Naive thymus-derived CD4-positive, alpha-beta T cell (primary cell): ENCODE data around the gene FGD3. TPM values are rescaled to one million over a fixed set of nuclear protein-coding genes. Genes with fewer than 3 reads are reported as not detected.

ENCODE experiments used
- ATAC-seq: fragments of 150-1000 bp; cut with Tn5 transposase; 2 replicates; pipeline ENCODE4 v1.10.0; 2021; ENCODE audit warnings: mild to moderate bottlenecking, moderate library complexity
- CTCF ChIA-PET: fragments of 350-600 bp; sonication (Branson Sonifier 250); formaldehyde crosslinking; loops from one replicate; lab custom pipeline; 2021; ENCODE audit warnings: antibody characterized with exemption; lab: Charles Lee
- POLR2A ChIA-PET: fragments of 350-600 bp; sonication (Branson Sonifier 250); formaldehyde crosslinking; loops from one replicate; lab custom pipeline; 2021; ENCODE audit warnings: antibody characterized with exemption, inconsistent platforms; lab: Charles Lee
- DNase-seq, 9 donors: peaks; one replicate each; pipeline versions ENCODE4 v3.0.0 to v3.0.0-alpha.2; 2020 to 2022; ENCODE audit warnings: mixed read lengths in 1 of 9
- H3K27ac ChIP-seq: one replicate; pipeline ENCODE4 v1.7.0; 2013; ENCODE audit warnings: mild to moderate bottlenecking, low read depth, low read length, moderate library complexity
- H3K27me3 ChIP-seq, 2 donors: one replicate each; pipeline ENCODE4 v1.7.0; 2013; ENCODE audit warnings: low read length in 2 of 2, mild to moderate bottlenecking in 2 of 2, moderate library complexity in 2 of 2; ENCODE audit not compliant: control insufficient read depth in 2 of 2, insufficient read depth in 2 of 2
- H3K36me3 ChIP-seq, 3 experiments: 1 replicate in 2 of 3; 2 replicates in 1 of 3; pipeline ENCODE4 v1.7.0; 2013; ENCODE audit warnings: low read length in 3 of 3, mild to moderate bottlenecking in 3 of 3, moderate library complexity in 1 of 3; ENCODE audit not compliant: insufficient read depth in 3 of 3, control insufficient read depth in 2 of 3
- H3K4me1 ChIP-seq, 2 donors: one replicate each; pipeline ENCODE4 v1.7.0; 2013; ENCODE audit warnings: low read length in 2 of 2, mild to moderate bottlenecking in 2 of 2, moderate library complexity in 1 of 2; ENCODE audit not compliant: control insufficient read depth in 2 of 2, insufficient read depth in 2 of 2
- H3K4me3 ChIP-seq: 2 replicates; pipeline ENCODE4 v1.7.0; 2013; ENCODE audit warnings: mild to moderate bottlenecking, low read length
- H3K9me3 ChIP-seq, 3 experiments: 1 replicate in 2 of 3; 2 replicates in 1 of 3; pipeline ENCODE4 v1.7.0; 2013; ENCODE audit warnings: low read length in 3 of 3; ENCODE audit not compliant: control insufficient read depth in 2 of 3
- H3K27ac Mint-ChIP-seq, 9 donors: one replicate each; pipeline ENCODE4 v1.8.0; 2020 to 2022; ENCODE audit warnings: mixed read lengths in 9 of 9, mild to moderate bottlenecking in 8 of 9, moderate library complexity in 5 of 9, inconsistent platforms in 2 of 9
- H3K27me3 Mint-ChIP-seq, 5 donors: one replicate each; pipeline ENCODE4 v1.8.0; 2021 to 2022; ENCODE audit warnings: mixed read lengths in 5 of 5, mild to moderate bottlenecking in 1 of 5
- H3K36me3 Mint-ChIP-seq, 5 donors: one replicate each; pipeline ENCODE4 v1.8.0; 2020 to 2022; ENCODE audit warnings: mixed read lengths in 5 of 5, mild to moderate bottlenecking in 3 of 5, inconsistent platforms in 1 of 5
- H3K4me1 Mint-ChIP-seq, 7 donors: one replicate each; pipeline ENCODE4 v1.8.0; 2020 to 2022; ENCODE audit warnings: mixed read lengths in 7 of 7, mild to moderate bottlenecking in 3 of 7, inconsistent platforms in 1 of 7
- H3K4me3 Mint-ChIP-seq, 10 donors: one replicate each; pipeline ENCODE4 v1.8.0; 2020 to 2022; ENCODE audit warnings: mild to moderate bottlenecking in 10 of 10, mixed read lengths in 10 of 10, moderate library complexity in 6 of 10, inconsistent platforms in 2 of 10
- H3K9me3 Mint-ChIP-seq, 11 donors: one replicate each; pipeline ENCODE4 v1.8.0; 2020 to 2022; ENCODE audit warnings: mixed read lengths in 11 of 11, mild to moderate bottlenecking in 4 of 11, inconsistent platforms in 1 of 11, moderate library complexity in 1 of 11
- intact Hi-C, 2 donors: fragments of 100-400 bp; cut with micrococcal nuclease; formaldehyde crosslinking; loops; one replicate each; pipeline ENCODE4 v1.15.1; 2023
- polyA plus RNA-seq, 2 donors: library from polyadenylated mRNA; unstranded; fragments of 300-500 nt; fragmentation: Illumina TruSeq; gene quantifications; one replicate each; pipeline ENCODE4 v1.2.3, GENCODE V29; 2021
- total RNA-seq, 6 experiments: library from RNA in 5 of 6; stranded (reverse) in 5 of 6; gene quantifications; 1 replicate in 5 of 6; 2 replicates in 1 of 6; pipeline ENCODE4 v1.2.3 and lab custom pipeline; 2021 to 2026

FGD3 gene
- total and polyA plus RNA-seq, 7 experiments from 2014 or later = 114 to 341 (median 193) TPM

- peak overlapping the region; percentile 90 for H3K27ac ChIP-seq
- Mint-ChIP-seq H3K27ac (peak overlapping the region; percentile 96 to 100 (median 99)), H3K27me3 (no peaks in the 10 kb centered on the region), H3K4me3 (peak overlapping the region; percentile 60 to 89 (median 77)), H3K9me3 (peaks cover 0 to 1% (median 0%) of the 10 kb centered on the region in 11 donors), H3K4me1 (peaks cover 54 to 94% (median 81%) of the 10 kb centered on the region in 7 donors), H3K36me3 (peaks cover 9 to 46% (median 37%) of the 10 kb centered on the region in 5 donors)
- H3K4me3 ChIP-seq = no peak overlapping the region
- ATAC-seq (no peak), DNase-seq (no peak)
- H3K36me3 ChIP-seq = peaks cover 20 to 67% (median 22%) of the 10 kb centered on the region in 3 experiments
- no peaks in the 10 kb centered on the region for H3K27me3 ChIP-seq
- intact Hi-C loops = no loop called here
- H3K4me1 ChIP-seq = peaks cover 63 to 90% of the 10 kb centered on the region in 2 donors
- ChIA-PET POLR2A (interaction anchor here (0.7 to 19.6 kb wide), 21 partner anchors 8 to 255 kb away, joined by 3 to 365 read pairs (median 3); partner anchors contain the start of genes CARD19 and SUSD3), CTCF (interaction anchor here (0.7 to 2.5 kb wide), 9 partner anchors 9 to 73 kb away, joined by 3 to 11 read pairs (median 6); no protein-coding TSS in a partner anchor)
- no peaks in the 10 kb centered on the region for H3K9me3 ChIP-seq
These were observed 78.4 kb downstream of the FGD3 start for GRCh38 chr9:93025736-93026135.

GRCh38 chr9:93026640-93027039, 79.3 kb downstream of the FGD3 start:
- H3K4me1 Mint-ChIP-seq = peaks cover 60 to 95% (median 83%) of the 10 kb centered on the region in 7 donors
- H3K27ac Mint-ChIP-seq = peak overlapping the region; percentile 96 to 100 (median 99)
- Histone ChIP-seq H3K4me1 (peaks cover 62 to 90% of the 10 kb centered on the region in 2 donors), H3K4me3 (no peak overlapping the region), H3K9me3 (no peaks in the 10 kb centered on the region), H3K27ac (peak overlapping the region; percentile 90), H3K27me3 (no peaks in the 10 kb centered on the region), H3K36me3 (peaks cover 20 to 67% (median 29%) of the 10 kb centered on the region in 3 experiments)
- no peaks in the 10 kb centered on the region for H3K27me3 Mint-ChIP-seq
- peaks cover 14 to 50% (median 45%) of the 10 kb centered on the region in 5 donors for H3K36me3 Mint-ChIP-seq
- ChIA-PET POLR2A (interaction anchor here (0.6 to 19.6 kb wide), 14 partner anchors 9 to 88 kb away, joined by 3 to 365 read pairs (median 4); partner anchors contain the start of gene SUSD3), CTCF (interaction anchor here (0.7 to 2.5 kb wide), 5 partner anchors 12 to 75 kb away, joined by 3 to 11 read pairs (median 6); no protein-coding TSS in a partner anchor)
- peak overlapping the region in 7 of 10 donors; percentile 32 to 90 (median 82) for H3K4me3 Mint-ChIP-seq
- DNase-seq = no peak
- peaks cover 0 to 1% (median 0%) of the 10 kb centered on the region in 11 donors for H3K9me3 Mint-ChIP-seq
- intact Hi-C loops = no loop called here
- ATAC-seq = no peak

- Histone ChIP-seq H3K27ac (peak overlapping the region; percentile 90), H3K36me3 (peaks cover 20 to 67% (median 34%) of the 10 kb centered on the region in 3 experiments), H3K4me1 (peaks cover 62 to 92% of the 10 kb centered on the region in 2 donors), H3K9me3 (no peaks in the 10 kb centered on the region), H3K4me3 (peak overlapping the region; percentile 49), H3K27me3 (no peaks in the 10 kb centered on the region)
- Mint-ChIP-seq H3K4me3 (peak overlapping the region; percentile 80 to 91 (median 88)), H3K4me1 (peaks cover 54 to 97% (median 84%) of the 10 kb centered on the region in 7 donors), H3K27ac (peak overlapping the region; percentile 96 to 100 (median 99)), H3K9me3 (peaks cover 0 to 3% (median 0%) of the 10 kb centered on the region in 11 donors), H3K27me3 (no peaks in the 10 kb centered on the region), H3K36me3 (peaks cover 15 to 50% (median 49%) of the 10 kb centered on the region in 5 donors)
- intact Hi-C loops = loop anchor here (1.0 to 2.0 kb wide), 12 partner anchors 13 to 107 kb away; partner anchors contain the start of genes NINJ1 (in 2 of the 2), CARD19 (in 1 of the 2) and SUSD3 (in 1 of the 2)
- ChIA-PET POLR2A (interaction anchor here (0.6 to 19.6 kb wide), 25 partner anchors 9 to 116 kb away, joined by 3 to 365 read pairs (median 5); partner anchors contain the start of genes CARD19 and SUSD3), CTCF (interaction anchor here (0.6 to 2.1 kb wide), 10 partner anchors 8 to 82 kb away, joined by 3 to 12 read pairs (median 4); no protein-coding TSS in a partner anchor)
- ATAC-seq (no peak), DNase-seq (no peak)
These were observed 80.4 kb downstream of the FGD3 start for GRCh38 chr9:93027750-93028149.

DNA sequence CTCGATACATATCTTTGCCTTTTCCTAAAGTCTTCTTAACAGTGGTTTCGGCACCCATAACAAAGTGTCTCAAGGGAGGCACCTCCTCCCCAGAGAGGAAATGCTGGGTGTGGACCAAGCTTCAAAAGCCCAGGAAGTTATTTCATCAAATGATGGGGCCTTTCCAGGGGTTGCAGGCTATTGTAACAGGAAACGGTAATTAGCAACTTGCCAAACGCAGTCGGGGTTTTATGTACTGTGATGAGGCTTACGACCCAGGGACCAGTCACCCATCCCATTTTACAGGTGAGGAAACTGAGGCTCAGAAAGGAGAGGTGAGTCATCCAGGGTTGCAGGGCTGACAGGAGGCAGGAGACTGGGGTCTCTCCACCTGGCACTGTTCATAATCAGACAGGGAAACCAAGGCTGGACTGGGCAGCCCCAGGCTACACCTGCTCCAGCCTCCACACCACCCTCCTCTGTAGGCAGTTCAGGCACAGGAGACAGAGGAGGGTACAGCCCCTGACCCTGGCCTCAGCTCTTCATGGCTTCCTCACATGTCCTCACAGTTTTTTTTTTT, 81.2 kb downstream of the FGD3 start:
- Mint-ChIP-seq H3K4me3 (peak overlapping the region; percentile 80 to 91 (median 88)), H3K36me3 (peaks cover 15 to 50% (median 44%) of the 10 kb centered on the region in 5 donors), H3K4me1 (peaks cover 54 to 93% (median 82%) of the 10 kb centered on the region in 7 donors), H3K27me3 (no peaks in the 10 kb centered on the region), H3K27ac (peak overlapping the region; percentile 96 to 100 (median 99)), H3K9me3 (peaks cover 0 to 3% (median 0%) of the 10 kb centered on the region in 11 donors)
- peaks cover 15 to 67% (median 33%) of the 10 kb centered on the region in 3 experiments for H3K36me3 ChIP-seq
- H3K9me3 ChIP-seq = no peaks in the 10 kb centered on the region
- H3K27me3 ChIP-seq = no peaks in the 10 kb centered on the region
- peak overlapping the region; percentile 49 for H3K4me3 ChIP-seq
- POLR2A ChIA-PET = interaction anchor here (0.5 to 19.6 kb wide), 29 partner anchors 9 to 126 kb away, joined by 3 to 365 read pairs (median 5); partner anchors contain the start of genes CARD19, FGD3 and SUSD3
- ATAC-seq (peak; percentile 93), DNase-seq (peak; percentile 38 to 94 (median 91))
- H3K4me1 ChIP-seq = peaks cover 62 to 93% of the 10 kb centered on the region in 2 donors
- intact Hi-C loops = loop anchor here (1.0 to 2.0 kb wide), 12 partner anchors 14 to 106 kb away; partner anchors contain the start of genes NINJ1 (in 2 of the 2), CARD19 (in 1 of the 2) and SUSD3 (in 1 of the 2)
- CTCF ChIA-PET = interaction anchor here (0.6 to 2.1 kb wide), 13 partner anchors 9 to 81 kb away, joined by 3 to 12 read pairs (median 4); no protein-coding TSS in a partner anchor
- H3K27ac ChIP-seq = peak overlapping the region; percentile 90

DNA sequence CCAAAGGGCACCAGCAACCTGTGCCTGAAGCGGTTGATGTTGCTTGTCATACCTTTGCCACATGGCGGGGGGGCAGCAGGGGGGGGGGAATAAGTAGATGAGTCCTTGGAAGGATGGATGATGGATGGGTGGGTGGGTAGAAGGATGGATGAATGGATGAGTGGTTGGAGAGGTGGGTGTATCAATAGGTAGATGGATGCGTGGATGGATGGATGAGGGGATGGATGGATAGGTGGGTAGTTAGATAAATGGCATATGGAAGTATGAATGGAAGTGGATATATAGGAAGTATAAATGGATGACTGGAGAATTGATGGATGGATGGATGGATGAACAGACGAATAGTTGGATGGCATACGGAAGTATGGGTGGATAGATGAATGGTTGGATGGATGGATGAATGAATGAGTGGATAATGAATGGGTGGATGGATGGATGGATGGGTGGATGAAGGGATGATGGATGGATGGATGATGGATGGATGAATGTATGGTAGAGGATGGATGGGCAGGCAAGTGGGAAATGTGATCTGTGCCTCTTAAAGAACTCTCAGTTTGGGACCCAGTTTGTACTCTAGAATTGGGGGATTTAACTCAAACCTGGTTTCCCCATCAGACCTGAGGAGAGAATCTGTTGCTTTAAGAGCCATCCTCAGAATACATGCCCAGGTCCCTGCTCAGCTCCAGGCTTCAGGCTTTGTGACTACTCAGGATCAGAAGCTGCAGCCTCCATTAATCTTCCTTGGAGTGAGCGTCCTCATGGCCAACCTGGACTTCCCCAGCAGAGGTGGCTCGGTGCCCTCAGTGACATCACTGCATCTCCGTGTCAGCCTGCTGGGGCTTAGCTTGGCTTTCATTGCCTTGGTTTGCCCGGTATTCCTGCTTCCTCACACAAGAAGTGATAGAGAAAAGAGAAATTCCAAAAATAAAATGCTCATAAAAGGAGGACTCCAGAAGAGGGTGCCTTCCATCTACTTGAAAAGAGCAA, 83.6 kb downstream of the FGD3 start:
- H3K4me1 ChIP-seq = peaks cover 45 to 79% of the 10 kb centered on the region in 2 donors
- no peak overlapping the region for H3K4me3 ChIP-seq
- POLR2A ChIA-PET = interaction anchor here (0.7 to 19.6 kb wide), 15 partner anchors 9 to 74 kb away, joined by 3 to 365 read pairs (median 9); partner anchors contain the start of gene SUSD3
- ATAC-seq = no peak
- H3K4me3 Mint-ChIP-seq = peak overlapping the region; percentile 14 to 89 (median 47)
- H3K36me3 Mint-ChIP-seq = peaks cover 15 to 49% (median 38%) of the 10 kb centered on the region in 5 donors
- H3K4me1 Mint-ChIP-seq = peaks cover 40 to 85% (median 75%) of the 10 kb centered on the region in 7 donors
- CTCF ChIA-PET = interaction anchor here (0.5 to 1.4 kb wide), 5 partner anchors 8 to 544 kb away, joined by 3 to 5 read pairs (median 3); no protein-coding TSS in a partner anchor
- peaks cover 0 to 3% (median 0%) of the 10 kb centered on the region in 11 donors for H3K9me3 Mint-ChIP-seq
- H3K27ac Mint-ChIP-seq = peak overlapping the region; percentile 77 to 100 (median 99)
- no peaks in the 10 kb centered on the region for H3K27me3 ChIP-seq
- no peak for DNase-seq
- intact Hi-C loops = no loop called here
- H3K27ac ChIP-seq = peak overlapping the region; percentile 90
- H3K36me3 ChIP-seq = peaks cover 20 to 73% (median 38%) of the 10 kb centered on the region in 3 experiments
- H3K27me3 Mint-ChIP-seq = no peaks in the 10 kb centered on the region
- H3K9me3 ChIP-seq = no peaks in the 10 kb centered on the region
